CD4-positive, alpha-beta T cell (primary cell): ENCODE data around the gene LRP8. TPM values are rescaled to one million over a fixed set of nuclear protein-coding genes. Genes with fewer than 3 reads are reported as not detected.

Experiments
- ATAC-seq: fragments of 200-7000 bp; cut with Tn5 transposase; one replicate; pipeline ENCODE4 v1.10.0; 2022; ENCODE audit warnings: mild to moderate bottlenecking; ENCODE audit not compliant: poor library complexity
- CTCF ChIA-PET: fragments of 350-600 bp; sonication (Branson Sonifier 250); formaldehyde crosslinking; loops from one replicate; lab custom pipeline; 2021; ENCODE audit warnings: antibody characterized with exemption, inconsistent platforms; lab: Charles Lee
- POLR2A ChIA-PET: fragments of 350-600 bp; sonication (Branson Sonifier 250); formaldehyde crosslinking; loops from one replicate; lab custom pipeline; 2021; ENCODE audit warnings: antibody characterized with exemption, inconsistent platforms; lab: Charles Lee
- DNase-seq, 14 experiments: peaks; one replicate each; pipeline ENCODE4 v3.0.0-alpha.2; 2013 to 2020; ENCODE audit warnings: mixed read lengths in 2 of 14
- H3K27ac ChIP-seq, 2 donors: one replicate each; pipeline versions ENCODE4 v1.5.1 to v1.7.0; 2013; ENCODE audit warnings: low read length in 2 of 2, low read depth in 1 of 2, mild to moderate bottlenecking in 1 of 2
- H3K27me3 ChIP-seq, 2 experiments: 1 replicate in 1 of 2; 2 replicates in 1 of 2; pipeline versions ENCODE4 v1.6.1 to v1.7.0; 2013; ENCODE audit warnings: low read length in 2 of 2, control low read depth in 1 of 2, mild to moderate bottlenecking in 1 of 2, moderate library complexity in 1 of 2; ENCODE audit not compliant: insufficient read depth in 2 of 2, control insufficient read depth in 1 of 2
- H3K36me3 ChIP-seq: one replicate; pipeline ENCODE4 v1.6.1; 2013; ENCODE audit warnings: low read length, control low read depth; ENCODE audit not compliant: insufficient read depth
- H3K4me1 ChIP-seq: one replicate; pipeline ENCODE4 v1.6.1; 2013; ENCODE audit warnings: low read length, control low read depth; ENCODE audit not compliant: insufficient read depth
- H3K4me3 ChIP-seq: one replicate; pipeline ENCODE4 v1.5.1; 2013; ENCODE audit warnings: mild to moderate bottlenecking, low read length, moderate library complexity
- H3K9me3 ChIP-seq, 2 experiments: 1 replicate in 1 of 2; 2 replicates in 1 of 2; pipeline versions ENCODE4 v1.6.1 to v1.7.0; 2013; ENCODE audit warnings: low read length in 2 of 2, mild to moderate bottlenecking in 2 of 2, control low read depth in 1 of 2, moderate library complexity in 1 of 2; ENCODE audit not compliant: control insufficient read depth in 1 of 2, insufficient read depth in 1 of 2
- H3K27ac Mint-ChIP-seq: one replicate; pipeline ENCODE4 v1.8.0; 2020; ENCODE audit warnings: mixed read lengths
- H3K27me3 Mint-ChIP-seq: one replicate; pipeline ENCODE4 v1.8.0; 2021; ENCODE audit warnings: mixed read lengths
- H3K36me3 Mint-ChIP-seq: one replicate; pipeline ENCODE4 v1.8.0; 2021; ENCODE audit warnings: low read depth, mixed read lengths
- H3K4me1 Mint-ChIP-seq: one replicate; pipeline ENCODE4 v1.8.0; 2021; ENCODE audit warnings: low read depth, mixed read lengths
- H3K4me3 Mint-ChIP-seq: one replicate; pipeline ENCODE4 v1.8.0; 2020; ENCODE audit warnings: mild to moderate bottlenecking, mixed read lengths
- H3K9me3 Mint-ChIP-seq: one replicate; pipeline ENCODE4 v1.8.0; 2020; ENCODE audit warnings: mixed read lengths
- intact Hi-C, 2 experiments: fragments of 100-400 bp; cut with DNase I in 1 of 2; cut with micrococcal nuclease in 1 of 2; formaldehyde crosslinking; loops; one replicate each; pipeline versions ENCODE4 v1.15.1 to v1.9.0; 2023 to 2025; cut with DNase I, micrococcal nuclease
- total RNA-seq, 174 experiments: library from RNA in 2 of 174; stranded (reverse) in 2 of 174; gene quantifications; one replicate each; pipeline ENCODE4 v1.2.3 and lab custom pipeline; 2021 to 2026
- TF ChIP-seq, protein P1 (sequence below): fragments of 200-600 bp; IDR thresholded peaks from one replicate; pipeline ENCODE4 v1.8.0; 2022; ENCODE audit warnings: antibody characterized with exemption, mild to moderate bottlenecking

Gene LRP8
- total RNA-seq, 2 experiments from 2014 or later = 8.1 to 11.5 TPM

- Histone ChIP-seq H3K27me3 (no peaks in the 10 kb centered on the region), H3K4me3 (no peak overlapping the region), H3K27ac (no peak overlapping the region), H3K36me3 (peaks cover 5% of the 10 kb centered on the region), H3K4me1 (no peaks in the 10 kb centered on the region), H3K9me3 (no peaks in the 10 kb centered on the region)
- Mint-ChIP-seq H3K36me3 (peaks cover 13% of the 10 kb centered on the region), H3K27ac (no peak overlapping the region), H3K4me3 (no peak overlapping the region), H3K27me3 (no peaks in the 10 kb centered on the region), H3K9me3 (no peaks in the 10 kb centered on the region), H3K4me1 (no peaks in the 10 kb centered on the region)
- TF ChIP-seq, protein P1, sequence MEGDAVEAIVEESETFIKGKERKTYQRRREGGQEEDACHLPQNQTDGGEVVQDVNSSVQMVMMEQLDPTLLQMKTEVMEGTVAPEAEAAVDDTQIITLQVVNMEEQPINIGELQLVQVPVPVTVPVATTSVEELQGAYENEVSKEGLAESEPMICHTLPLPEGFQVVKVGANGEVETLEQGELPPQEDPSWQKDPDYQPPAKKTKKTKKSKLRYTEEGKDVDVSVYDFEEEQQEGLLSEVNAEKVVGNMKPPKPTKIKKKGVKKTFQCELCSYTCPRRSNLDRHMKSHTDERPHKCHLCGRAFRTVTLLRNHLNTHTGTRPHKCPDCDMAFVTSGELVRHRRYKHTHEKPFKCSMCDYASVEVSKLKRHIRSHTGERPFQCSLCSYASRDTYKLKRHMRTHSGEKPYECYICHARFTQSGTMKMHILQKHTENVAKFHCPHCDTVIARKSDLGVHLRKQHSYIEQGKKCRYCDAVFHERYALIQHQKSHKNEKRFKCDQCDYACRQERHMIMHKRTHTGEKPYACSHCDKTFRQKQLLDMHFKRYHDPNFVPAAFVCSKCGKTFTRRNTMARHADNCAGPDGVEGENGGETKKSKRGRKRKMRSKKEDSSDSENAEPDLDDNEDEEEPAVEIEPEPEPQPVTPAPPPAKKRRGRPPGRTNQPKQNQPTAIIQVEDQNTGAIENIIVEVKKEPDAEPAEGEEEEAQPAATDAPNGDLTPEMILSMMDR = no peak
- DNase-seq (no peak), ATAC-seq (no peak)
- ChIA-PET POLR2A (no interaction called here), CTCF (no interaction called here)
- intact Hi-C loops = no loop called here
Measured at GRCh38 chr1:53250325-53250724, 77.5 kb downstream of the LRP8 start.

GRCh38 chr1:53249706-53250105, 78.2 kb downstream of the LRP8 start:
- no peak overlapping the region for H3K27ac Mint-ChIP-seq
- ChIA-PET POLR2A (no interaction called here), CTCF (no interaction called here)
- no peak for ATAC-seq
- TF ChIP-seq, protein P1 = no peak
- DNase-seq = no peak
- no peak overlapping the region for H3K4me3 ChIP-seq
- H3K36me3 ChIP-seq = peaks cover 5% of the 10 kb centered on the region
- H3K27ac ChIP-seq = no peak overlapping the region
- H3K27me3 Mint-ChIP-seq = no peaks in the 10 kb centered on the region
- no peaks in the 10 kb centered on the region for H3K4me1 ChIP-seq
- H3K27me3 ChIP-seq = no peaks in the 10 kb centered on the region
- intact Hi-C loops = no loop called here
- H3K4me3 Mint-ChIP-seq = no peak overlapping the region
- no peaks in the 10 kb centered on the region for H3K9me3 Mint-ChIP-seq
- H3K36me3 Mint-ChIP-seq = peaks cover 12% of the 10 kb centered on the region
- H3K4me1 Mint-ChIP-seq = no peaks in the 10 kb centered on the region
- no peaks in the 10 kb centered on the region for H3K9me3 ChIP-seq

GRCh38 chr1:53246261-53247134, 81.4 kb downstream of the LRP8 start:
- H3K27ac ChIP-seq = no peak overlapping the region
- H3K4me1 ChIP-seq = no peaks in the 10 kb centered on the region
- H3K36me3 ChIP-seq = peaks cover 5% of the 10 kb centered on the region
- ATAC-seq (no peak), DNase-seq (no peak)
- Mint-ChIP-seq H3K4me1 (no peaks in the 10 kb centered on the region), H3K27me3 (no peaks in the 10 kb centered on the region), H3K36me3 (peaks cover 5% of the 10 kb centered on the region), H3K9me3 (no peaks in the 10 kb centered on the region), H3K4me3 (no peak overlapping the region), H3K27ac (no peak overlapping the region)
- no peaks in the 10 kb centered on the region for H3K9me3 ChIP-seq
- no peaks in the 10 kb centered on the region for H3K27me3 ChIP-seq
- CTCF ChIA-PET = no interaction called here
- intact Hi-C loops = no loop called here
- H3K4me3 ChIP-seq = no peak overlapping the region
- POLR2A ChIA-PET = no interaction called here
- TF ChIP-seq, protein P1 = no peak
